ENCODE results near the gene CYP27B1. TPM values are rescaled to one million over a fixed set of nuclear protein-coding genes. Genes with fewer than 3 reads are reported as not detected.

The CYP27B1 gene
- total and polyA plus RNA-seq, 9 of the 15 experiments (the other 6 are each of a cell fraction or from before 2014, with no cell fraction given): 0.18 to 4.2 (median 1.8) TPM

- no peak overlapping the region for H3K4me2 ChIP-seq (ENCODE audit: insufficient read depth, low read length)
- H3K9ac ChIP-seq (ENCODE audit: insufficient read depth in 1 of 2, low read depth in 2 of 2, low read length in 2 of 2): no peak overlapping the region
- no peak for ATAC-seq
- no peak overlapping the region for H3K4me3 ChIP-seq
- H3K4me1 ChIP-seq (replicated peaks in 1 of 2; ENCODE audit: control insufficient read depth in 2 of 2, insufficient read depth in 2 of 2, low read length in 2 of 2): no peaks in the 10 kb centered on the region; a peak in 2 of 5 replicates
- no peaks in the 10 kb centered on the region for H3K27me3 ChIP-seq (ENCODE audit: control insufficient read depth in 2 of 2, insufficient read depth in 2 of 2, low read length in 2 of 2)
- H3K27ac ChIP-seq (ENCODE audit: extremely low read depth, low read depth, low read length): no peak overlapping the region
- peaks cover 26% of the 10 kb centered on the region; the same call in 2 of the 3 replicates for H3K36me3 ChIP-seq (ENCODE audit: control insufficient read depth, insufficient read depth, low read length)
- H4K20me1 ChIP-seq (replicated peaks; ENCODE audit: control insufficient read depth, insufficient read depth, low read length): no peaks in the 10 kb centered on the region
- TF ChIP-seq TCF3 (CRISPR knock-in tag; IDR thresholded peaks at IDR 0.05): no peak
- no peak for TF ChIP-seq ZNF282 (CRISPR knock-in tag; IDR thresholded peaks at IDR 0.05)
- no peak for TF ChIP-seq HMGN3 (IDR thresholded peaks at IDR 0.05; ENCODE audit: borderline replicate concordance, extremely low read depth, insufficient read length, low read depth, low read length)
- TF ChIP-seq ZSCAN29 (IDR thresholded peaks at IDR 0.05): no peak
- TF ChIP-seq STAG1 (CRISPR knock-in tag; IDR thresholded peaks at IDR 0.05; ENCODE audit: borderline replicate concordance): no peak
- no peak for TF ChIP-seq ATF1 (CRISPR knock-in tag; IDR thresholded peaks at IDR 0.05)
- no peak for TF ChIP-seq ATF1 (tag; IDR thresholded peaks at IDR 0.05)
- TF ChIP-seq RREB1 (CRISPR knock-in tag; IDR thresholded peaks at IDR 0.05): no peak
- TF ChIP-seq ZMIZ1 (IDR thresholded peaks at IDR 0.05; ENCODE audit: low read depth in 2 of 2, low read length in 2 of 2): no peak
- no peak for TF ChIP-seq GMEB1 (CRISPR knock-in tag; IDR thresholded peaks at IDR 0.05)
- no peak for TF ChIP-seq ILK (tag; IDR thresholded peaks at IDR 0.05; ENCODE audit: borderline replicate concordance, low read depth)
- TF ChIP-seq MAFG (tag; conservative IDR thresholded peaks at IDR 0.05): no peak
- TF ChIP-seq MCM3 (IDR thresholded peaks at IDR 0.05): no peak
- intact Hi-C loops (cut with micrococcal nuclease): no loop called here
- 78% methylated on average over 5 of the region's 5 CpGs for WGBS (ENCODE audit: insufficient coverage, low coverage, missing lambda C conversion rate)
- in situ Hi-C loops (cut with MboI): no loop called here
- H3K9me3 ChIP-seq (replicated peaks; ENCODE audit: control insufficient read depth, insufficient read depth, low read depth, low read length): no peaks in the 10 kb centered on the region
- CTCF ChIA-PET (ENCODE audit: low intra/inter-chr PET ratio): no interaction called here
- no peaks in the 10 kb centered on the region for H3K79me2 ChIP-seq (ENCODE audit: control insufficient read depth, insufficient read depth, low read length)
- no peak for DNase-seq (ENCODE audit: extremely low read depth in 1 of 4, low spot score in 3 of 4)
- POLR2A ChIA-PET: interaction anchor here (0.7 to 1.2 kb wide), 3 partner anchors 11 to 17 kb away, joined by 3 to 5 read pairs (median 4); no protein-coding TSS in a partner anchor
- no peaks in the 10 kb centered on the region for H3K9me1 ChIP-seq (ENCODE audit: control insufficient read depth, insufficient read depth, low read length)
- FAIRE-seq: no peak
- no peak overlapping the region for H2AFZ ChIP-seq (ENCODE audit: low read depth, low read length)
- no TSS peak for BruUV-seq (replicated peaks)
These were observed 53.7 kb downstream of the CYP27B1 start for GRCh38 chr12:57713209-57713608.
